SHP77 treated with DMSO at 0.1 percent for 48 hours (cell line): Measurements from ENCODE around the gene BCL3.
"Not testable (repeated sequence)": the region's sequence is repeated elsewhere in the genome, so short reads cannot be mapped to it uniquely, and the experiment has no call there.

ENCODE experiments used
- DNase-seq: peaks from one replicate; lab custom pipeline; 2025; lab: John Stamatoyannopoulos, UW

The BCL3 gene, protein sequence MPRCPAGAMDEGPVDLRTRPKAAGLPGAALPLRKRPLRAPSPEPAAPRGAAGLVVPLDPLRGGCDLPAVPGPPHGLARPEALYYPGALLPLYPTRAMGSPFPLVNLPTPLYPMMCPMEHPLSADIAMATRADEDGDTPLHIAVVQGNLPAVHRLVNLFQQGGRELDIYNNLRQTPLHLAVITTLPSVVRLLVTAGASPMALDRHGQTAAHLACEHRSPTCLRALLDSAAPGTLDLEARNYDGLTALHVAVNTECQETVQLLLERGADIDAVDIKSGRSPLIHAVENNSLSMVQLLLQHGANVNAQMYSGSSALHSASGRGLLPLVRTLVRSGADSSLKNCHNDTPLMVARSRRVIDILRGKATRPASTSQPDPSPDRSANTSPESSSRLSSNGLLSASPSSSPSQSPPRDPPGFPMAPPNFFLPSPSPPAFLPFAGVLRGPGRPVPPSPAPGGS

DNA sequence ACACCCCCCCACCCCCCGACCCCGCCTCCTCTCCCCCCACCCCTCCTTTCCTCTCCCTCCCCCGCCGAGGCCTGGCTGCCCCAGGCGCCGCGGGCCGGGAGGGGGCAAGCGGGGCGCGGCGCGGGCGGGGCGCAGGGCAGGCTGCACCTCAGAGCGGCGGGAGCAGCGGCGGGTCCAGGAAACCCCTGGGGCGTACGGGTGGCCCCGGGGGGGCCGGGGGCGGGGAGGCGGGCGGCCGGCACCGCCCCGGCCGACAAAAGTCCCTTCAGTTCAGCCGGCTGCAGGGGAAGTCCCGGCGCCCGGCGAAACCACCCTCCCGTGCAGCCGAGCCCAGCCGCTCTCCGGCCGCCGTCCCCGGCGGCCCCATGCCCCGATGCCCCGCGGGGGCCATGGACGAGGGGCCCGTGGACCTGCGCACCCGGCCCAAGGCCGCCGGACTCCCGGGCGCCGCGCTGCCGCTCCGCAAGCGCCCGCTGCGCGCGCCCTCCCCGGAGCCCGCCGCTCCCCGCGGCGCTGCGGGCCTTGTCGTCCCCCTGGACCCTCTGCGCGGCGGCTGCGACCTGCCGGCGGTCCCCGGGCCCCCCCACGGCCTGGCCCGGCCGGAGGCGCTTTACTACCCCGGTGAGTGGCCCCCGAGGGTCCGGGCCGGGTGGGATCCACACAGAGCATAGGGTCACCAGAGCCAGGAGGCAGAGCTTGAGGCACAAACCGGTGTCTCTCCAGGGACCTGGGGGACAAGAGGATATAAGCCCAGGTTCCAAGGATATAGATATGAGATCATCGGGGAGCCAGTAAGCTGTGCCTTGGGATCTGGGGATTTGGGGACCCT lies at the start of gene BCL3:
Gene BCL3, plus strand, starts transcription at position 283 of the 829 bp plus-strand sequence. Its CDS starts 83 bp downstream, at position 366.
- no peak for DNase-seq

DNA sequence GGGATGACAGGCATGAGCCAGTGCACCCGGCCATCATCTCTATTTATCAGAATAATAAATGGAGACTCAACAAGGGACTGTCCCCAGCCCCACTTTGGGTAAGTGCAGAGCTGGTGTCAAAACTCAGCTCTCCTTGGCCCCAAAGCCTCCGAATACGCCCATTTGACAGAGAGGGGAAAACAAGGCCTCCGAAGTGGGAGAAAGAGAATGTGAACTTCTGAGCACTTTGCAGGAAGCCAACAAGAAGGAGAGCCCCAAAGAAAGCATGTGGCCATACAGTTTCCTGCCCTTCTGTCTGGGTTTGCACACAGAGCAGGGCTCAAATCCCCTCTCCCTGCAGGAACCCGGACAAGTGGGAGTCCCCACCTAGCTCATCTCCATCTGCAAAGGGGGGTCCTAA lies 48.0 kb upstream of the BCL3 start:
- no peak for DNase-seq

DNA sequence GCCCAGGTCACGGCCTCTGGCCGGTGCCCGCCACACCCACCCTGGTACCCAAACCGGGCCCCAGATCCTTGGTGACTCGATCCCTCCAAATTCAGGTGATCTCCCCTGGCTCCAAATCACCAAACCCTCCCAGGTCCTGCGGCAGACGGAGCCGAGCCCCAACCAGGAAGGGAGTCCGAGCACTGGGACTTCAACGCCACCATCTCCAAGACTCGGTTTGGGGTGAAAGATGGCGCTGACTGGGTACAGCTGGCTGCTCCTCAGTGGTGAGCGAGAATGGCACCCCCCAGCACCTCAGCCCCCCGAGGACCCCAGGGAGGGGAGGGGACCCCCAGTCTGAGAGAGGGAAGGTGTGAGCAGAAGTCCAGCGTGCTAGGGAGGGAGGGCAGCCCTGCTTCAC lies 47.3 kb upstream of the BCL3 start:
- DNase-seq = no peak

DNA sequence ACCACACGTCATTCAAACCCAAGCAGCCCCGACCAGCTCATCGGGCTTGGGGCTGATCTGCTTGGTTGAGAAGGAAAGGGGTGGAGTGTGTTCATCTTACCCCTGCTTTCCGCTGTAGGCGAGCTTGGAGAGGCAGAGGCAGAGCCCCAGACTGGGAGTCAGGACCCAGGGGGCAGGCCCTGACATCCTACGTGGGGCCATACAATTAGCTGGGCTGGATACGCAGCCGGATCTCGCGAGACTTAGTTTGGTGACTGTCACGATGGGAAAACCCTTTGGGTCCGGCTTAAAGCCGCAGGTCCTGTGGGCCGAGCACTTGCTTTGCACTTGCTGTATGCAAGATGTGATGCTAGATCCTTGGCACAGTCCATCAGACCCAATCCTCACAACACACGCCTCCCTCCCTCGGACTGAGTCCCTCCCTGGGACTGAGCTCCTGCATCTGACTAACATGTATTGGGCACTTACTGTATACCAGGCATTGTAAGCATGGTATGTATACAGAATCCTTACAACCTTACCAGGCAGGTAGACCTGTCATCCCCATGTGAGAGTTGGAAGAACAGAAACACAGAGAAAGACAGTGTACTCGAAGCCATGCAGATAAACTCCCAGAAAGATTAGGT lies 45.8 kb upstream of the BCL3 start:
- no peak for DNase-seq

DNA sequence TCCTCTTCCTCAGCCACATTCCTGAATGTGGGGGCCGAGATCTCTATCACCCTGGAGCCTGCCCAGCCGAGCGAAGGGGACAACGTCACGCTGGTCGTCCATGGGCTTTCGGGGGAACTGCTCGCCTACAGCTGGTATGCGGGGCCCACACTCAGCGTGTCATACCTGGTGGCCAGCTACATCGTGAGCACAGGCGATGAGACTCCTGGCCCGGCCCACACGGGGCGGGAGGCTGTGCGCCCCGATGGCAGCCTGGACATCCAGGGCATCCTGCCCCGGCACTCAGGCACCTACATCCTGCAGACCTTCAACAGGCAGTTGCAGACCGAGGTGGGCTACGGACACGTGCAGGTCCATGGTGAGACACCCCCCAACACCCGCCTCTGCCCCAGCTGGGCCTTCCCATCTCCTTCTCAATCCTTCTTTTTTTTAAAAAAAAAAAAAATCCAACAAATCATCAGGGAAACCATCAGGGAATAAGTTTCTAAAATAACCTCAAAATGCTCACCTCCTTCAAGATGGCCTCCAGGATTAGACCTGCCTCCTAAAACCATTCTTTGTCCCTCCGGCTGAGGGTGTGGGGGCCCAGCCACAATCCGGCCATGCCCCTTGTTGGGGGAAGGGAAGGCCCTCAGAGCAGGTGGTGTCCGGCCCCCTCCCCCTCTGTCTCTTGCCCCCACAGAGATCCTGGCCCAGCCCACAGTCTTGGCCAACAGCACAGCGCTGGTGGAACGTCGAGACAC lies 45.0 kb upstream of the BCL3 start:
- DNase-seq = no peak

DNA sequence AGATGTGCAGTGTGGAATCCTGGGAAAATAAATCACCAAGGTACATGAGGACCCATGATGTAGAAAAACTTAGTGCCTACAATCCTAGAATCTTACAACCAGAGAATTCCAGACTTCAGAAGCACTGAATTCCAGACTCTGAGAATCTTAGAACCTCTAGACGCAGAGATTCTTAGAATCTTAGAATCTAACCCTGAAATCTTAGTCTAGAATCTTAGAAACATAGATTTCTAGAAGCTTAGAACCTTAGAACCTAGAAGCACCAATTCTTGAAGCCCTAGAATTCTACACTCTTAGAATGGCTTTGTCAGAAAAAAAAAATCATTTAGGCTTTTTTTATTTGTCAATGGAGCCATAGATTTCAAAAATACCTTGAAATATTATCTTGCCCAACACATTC lies 43.5 kb upstream of the BCL3 start:
- DNase-seq = no peak

DNA sequence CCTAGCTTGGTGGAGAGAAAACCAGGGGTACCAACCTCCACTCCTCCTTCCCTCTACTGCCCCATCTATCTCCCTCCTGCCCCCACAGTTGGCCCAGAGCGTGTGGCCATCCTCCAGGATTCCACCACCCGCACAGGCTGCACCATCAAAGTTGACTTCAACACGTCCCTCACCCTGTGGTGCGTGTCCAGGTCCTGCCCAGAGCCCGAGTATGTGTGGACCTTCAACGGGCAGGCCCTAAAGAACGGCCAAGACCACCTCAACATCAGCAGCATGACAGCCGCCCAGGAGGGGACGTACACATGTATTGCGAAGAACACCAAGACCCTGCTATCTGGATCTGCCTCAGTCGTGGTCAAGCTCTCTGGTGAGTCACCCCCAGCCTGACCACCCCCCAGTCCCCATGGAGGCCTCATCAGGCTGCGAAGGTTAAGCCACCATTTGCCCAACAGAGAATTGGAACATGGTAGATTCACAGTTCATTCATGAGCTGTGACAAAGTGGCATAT lies 43.0 kb upstream of the BCL3 start:
- no peak for DNase-seq

DNA sequence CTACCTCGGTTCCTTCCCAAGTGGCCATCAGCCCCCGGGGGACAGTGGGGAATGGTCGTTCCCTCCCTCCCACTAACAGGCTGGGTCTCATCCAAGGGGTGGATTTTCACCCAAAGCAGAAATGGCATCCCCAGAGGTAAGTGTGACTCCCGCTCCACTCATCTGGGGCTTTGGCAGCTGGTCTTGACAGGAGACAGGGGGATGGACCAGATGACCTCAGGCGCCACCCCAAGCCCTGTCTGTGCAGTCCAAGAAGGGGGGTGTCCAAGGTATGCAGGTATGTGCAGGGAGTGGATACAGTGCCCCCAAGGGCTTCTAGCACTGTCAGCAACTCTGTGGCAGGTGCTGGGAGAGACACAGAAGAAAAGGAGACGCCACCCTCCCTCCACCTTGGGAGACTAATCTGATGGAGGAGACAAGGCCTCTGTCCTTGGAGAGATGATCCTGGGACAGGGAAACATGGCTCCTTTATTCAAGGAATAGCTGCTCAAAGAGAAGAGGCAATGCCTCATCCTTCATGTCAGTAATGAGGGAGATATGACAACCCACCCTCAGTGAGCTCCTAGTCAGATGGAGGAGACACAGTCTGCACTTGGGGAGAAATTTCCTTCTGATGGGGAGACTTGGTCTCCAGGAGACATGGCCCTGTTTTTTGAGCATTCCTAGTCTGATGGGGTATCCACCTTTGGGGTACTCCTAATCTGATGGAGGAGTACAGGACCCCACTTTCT lies 41.8 kb upstream of the BCL3 start:
- DNase-seq = no peak

DNA sequence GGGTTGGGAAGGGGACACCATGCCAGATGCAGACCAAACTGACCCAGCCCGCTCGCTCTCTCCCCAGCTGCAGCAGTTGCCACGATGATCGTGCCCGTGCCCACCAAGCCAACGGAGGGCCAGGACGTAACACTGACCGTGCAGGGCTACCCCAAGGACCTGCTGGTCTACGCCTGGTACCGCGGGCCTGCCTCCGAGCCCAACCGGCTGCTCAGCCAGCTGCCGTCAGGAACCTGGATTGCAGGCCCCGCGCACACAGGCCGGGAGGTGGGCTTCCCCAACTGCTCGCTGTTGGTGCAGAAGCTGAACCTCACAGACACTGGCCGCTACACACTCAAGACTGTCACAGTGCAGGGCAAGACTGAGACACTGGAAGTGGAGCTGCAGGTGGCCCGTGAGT lies 40.7 kb upstream of the BCL3 start:
- DNase-seq = no peak

DNA sequence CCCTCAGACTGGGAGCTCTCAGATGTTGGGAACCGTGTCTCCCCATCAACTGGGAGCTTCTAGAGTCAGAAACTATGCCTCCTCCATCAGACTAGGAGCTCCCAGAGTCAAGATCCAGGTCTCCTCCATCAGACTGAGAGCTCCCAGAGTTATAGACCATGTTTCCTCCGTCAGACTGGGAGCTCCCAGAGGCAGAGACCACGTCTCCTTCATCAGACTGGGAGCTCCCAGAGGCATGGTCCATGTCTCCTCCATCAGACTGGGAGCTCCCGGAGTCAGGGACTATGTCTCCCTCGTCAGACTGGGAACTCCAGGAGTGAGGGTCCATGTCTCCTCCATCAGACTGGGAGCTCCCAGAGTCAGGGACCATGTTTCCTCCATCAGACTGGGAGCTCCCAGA lies 39.6 kb upstream of the BCL3 start:
- DNase-seq = no peak

DNA sequence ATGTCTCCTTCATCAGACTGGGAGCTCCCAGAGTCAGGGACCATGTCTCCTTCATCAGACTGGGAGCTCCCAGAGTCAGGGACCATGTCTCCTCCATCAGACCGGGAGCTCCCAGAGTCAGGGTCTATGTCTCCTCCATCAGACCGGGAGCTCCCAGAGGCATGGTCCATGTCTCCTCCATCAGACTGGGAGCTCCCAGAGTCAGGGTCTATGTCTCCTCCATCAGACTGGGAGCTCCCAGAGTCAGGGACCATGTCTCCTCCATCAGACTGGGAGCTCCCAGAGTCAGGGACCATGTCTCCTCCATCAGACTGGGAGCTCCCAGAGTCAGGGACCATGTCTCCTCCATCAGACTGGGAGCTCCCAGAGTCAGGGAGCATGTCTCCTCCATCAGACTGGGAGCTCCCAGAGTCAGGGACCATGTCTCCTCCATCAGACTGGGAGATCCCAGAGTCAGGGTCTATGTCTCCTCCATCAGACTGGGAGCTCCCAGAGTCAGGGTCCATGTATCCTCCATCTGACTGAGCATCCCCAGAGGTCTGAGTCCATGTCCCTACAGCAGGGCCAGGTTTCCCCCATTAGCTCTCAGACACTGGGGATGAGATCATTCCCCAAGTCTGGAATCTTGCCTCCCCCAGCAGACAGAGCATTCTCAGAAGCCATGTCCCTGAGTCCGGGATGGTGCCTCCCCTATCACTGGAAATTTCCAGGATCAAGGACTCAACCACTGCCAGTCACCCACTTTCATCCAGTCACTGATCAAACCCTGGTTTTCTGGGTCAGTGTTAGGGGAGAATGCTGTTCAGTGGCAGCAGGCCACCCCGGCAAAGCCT lies 38.9 kb upstream of the BCL3 start:
- DNase-seq = not testable (repeated sequence)

DNA sequence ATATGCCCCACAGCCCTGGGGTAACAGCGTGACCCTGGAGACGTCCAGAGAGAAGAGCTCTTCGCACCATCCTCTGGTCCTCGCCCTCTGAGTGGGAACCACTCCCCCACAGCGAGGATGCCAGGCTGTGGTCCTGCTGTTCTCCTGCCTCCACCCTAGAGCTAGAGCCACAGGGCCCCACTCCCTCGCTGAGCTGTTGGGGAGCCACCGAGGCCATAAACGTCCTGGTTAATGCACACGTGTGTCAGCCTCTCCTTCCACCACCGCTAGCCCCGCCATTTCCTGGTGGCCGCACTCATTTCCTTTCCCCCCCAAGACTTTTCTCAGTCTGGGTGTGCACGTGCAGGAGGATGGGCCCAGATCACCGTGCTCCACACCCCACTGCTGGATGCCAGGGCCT lies 38.0 kb upstream of the BCL3 start:
- DNase-seq = no peak

DNA sequence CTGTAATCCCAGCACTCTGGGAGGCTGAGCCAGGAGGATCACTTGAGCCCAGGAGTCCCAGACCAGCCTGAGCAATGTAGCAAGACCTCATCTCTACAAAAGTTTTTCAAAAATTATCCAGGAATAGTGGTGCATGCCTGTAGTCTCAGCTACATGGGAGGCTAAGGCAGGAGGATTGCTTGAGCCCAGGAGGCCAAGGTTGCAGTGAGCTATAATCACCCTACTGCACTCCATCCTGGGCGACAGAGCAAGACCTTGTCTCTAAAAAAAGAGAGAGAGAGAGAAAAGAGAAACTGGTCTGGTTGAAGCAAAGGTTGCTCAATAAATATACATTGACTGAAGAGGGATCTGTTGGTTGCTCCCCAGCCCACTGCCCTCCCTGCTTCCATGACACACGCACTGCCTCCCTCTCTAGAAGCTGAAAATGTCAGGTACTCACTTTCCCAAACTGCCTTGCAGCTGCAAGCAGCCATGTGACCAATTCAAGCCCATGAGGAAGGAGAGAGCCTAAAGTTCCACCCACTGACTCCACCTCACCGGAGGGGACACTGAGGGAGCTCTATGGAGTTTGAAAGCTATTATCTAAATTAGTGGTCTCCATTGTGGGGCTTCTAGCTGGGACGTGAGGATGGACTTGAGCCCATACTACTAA lies 35.5 kb upstream of the BCL3 start:
- DNase-seq = no peak

DNA sequence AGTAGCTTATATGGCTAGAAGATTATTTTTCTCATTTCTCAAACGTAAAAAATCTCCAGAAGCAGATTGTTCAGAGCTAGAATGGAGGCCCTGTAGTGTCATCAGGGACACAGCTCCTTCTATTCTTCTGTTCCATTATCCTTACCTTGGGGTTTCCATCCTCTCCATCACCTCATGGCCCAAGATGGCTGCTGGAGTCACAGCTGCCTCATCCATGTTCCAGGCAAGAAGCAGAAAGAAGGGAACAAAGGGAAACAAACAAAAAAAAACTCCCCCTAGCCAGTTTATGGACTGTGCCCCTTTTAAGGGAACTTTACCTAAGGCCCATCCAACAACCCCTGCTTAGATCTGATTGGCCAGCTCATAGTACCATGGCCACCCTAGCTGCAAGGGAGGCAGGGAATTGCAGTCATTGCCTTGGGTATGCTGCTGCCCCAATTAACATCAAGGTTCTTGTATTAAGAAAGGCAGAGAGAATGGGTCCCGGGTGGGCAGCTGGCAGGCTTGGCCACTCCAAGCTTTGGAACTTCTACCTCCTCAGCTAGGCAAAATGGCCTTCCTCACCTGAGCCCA lies 33.8 kb upstream of the BCL3 start:
- DNase-seq = no peak

DNA sequence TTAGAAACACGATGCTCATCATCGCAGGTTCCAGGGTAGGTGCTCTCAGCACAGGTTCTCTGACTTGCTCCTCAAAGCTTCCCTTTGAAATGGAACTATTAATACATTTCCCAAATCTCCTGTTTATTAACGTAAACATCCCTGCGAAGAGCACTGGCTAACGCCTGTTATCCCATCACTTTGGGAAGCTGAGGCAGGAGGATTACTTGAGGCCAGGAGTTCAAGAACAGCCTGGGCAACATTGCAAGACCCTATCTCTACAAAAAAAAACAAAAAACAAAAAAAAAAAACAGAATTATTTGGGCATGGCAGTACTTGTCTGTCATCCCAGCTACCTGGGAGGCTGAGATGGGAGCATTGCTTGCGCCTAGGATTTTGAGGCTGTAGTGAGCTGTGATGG lies 30.9 kb upstream of the BCL3 start:
- DNase-seq = no peak

DNA sequence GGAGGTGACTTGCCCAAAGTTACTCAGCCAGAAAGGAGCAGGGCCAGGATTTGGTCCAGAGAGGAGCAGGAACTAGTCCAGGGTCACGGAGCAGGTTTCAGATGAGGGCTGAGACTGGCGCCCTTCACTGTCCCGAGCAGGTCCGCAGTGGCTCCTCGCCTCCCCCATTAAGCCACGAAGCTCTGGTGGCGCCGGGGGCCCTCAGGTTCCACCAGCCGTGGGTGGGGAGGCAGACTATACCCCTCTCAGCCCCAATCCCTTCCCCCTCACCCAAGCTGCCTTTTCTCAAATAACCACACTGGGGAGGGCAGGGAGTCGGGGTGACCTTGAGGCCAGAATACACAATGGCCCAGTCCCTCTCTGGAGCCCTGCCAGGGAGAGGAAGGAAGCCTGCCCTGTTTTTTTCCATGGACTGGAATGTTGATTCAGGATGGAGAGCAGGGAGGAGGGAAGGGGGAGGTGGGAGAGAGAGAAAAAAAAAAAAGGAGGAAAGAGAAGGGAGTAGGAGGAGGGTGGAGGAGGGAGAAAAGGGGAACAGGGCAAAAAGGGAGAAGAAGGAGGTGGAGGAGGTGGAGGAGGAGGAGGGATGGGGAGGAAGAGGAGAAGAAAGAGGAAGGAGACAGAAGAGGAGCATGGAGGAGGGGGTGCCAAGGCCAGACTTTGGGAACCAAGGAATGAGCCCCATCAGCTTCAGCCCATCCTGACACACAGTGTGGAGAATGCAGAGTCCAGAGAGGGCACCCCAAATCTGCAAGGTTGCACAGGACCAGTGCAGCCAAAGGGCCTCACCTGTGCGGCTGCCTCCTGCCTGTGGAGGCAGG lies 29.9 kb upstream of the BCL3 start:
- DNase-seq = peak; percentile 57

DNA sequence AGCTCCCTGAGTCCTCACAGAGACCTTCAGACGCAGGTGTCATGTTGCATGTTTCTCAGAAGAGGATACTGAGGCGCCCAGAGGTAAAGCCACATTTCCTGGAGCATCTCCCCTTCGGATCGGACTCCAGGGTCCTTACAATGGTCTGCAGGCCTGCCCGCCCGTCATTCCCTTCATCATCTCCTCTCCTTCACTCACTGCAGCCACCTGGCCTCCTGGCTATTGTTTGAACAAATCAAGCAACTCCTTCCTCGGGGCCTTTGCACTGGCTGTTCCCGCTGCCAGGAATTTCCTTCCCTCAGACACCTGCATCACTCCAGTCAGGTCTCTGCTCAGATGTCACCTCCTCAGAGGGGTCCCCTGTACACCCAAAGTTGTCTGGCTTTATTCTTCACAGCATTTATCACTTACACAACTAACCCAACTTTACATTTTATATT lies 29.2 kb upstream of the BCL3 start:
- DNase-seq = no peak

DNA sequence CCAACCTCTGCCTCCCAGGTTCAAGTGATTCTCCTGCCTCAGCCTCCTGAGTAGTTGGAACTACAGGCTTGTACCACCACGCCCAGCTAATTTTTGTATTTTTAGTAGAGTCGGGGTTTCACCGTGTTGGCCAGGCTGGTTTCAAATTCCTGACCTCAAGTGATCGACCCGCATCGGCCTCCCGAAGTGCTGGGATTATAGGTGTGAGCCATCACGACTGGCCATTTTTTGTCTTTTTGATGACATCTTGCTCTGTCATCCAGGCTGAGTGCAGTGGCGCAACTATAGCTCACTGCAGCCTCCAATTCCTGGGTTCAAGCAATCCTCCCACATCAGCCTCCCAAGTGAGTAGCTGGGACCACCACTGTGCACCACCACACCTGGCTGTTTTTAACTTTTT lies 28.1 kb upstream of the BCL3 start:
- DNase-seq = not testable (repeated sequence)
